GM18909 (cell line): ENCODE data around the gene BEX4.
"Not testable (repeated sequence)": the region's sequence is repeated elsewhere in the genome, so short reads cannot be mapped to it uniquely, and the experiment has no call there.

ENCODE experiments used
- ATAC-seq: cut with Tn5 transposase; IDR thresholded peaks from one replicate; pipeline ENCODE4 v1.9.1; 2021; ENCODE audit warnings: mild to moderate bottlenecking; ENCODE audit not compliant: unreplicated experiment, poor library complexity

BEX4 gene

GRCh38 chrX:103235608-103236007, 20.7 kb downstream of the BEX4 start:
- not testable (repeated sequence) for ATAC-seq

- no peak for ATAC-seq
Measured at GRCh38 chrX:103236296-103236695, 21.4 kb downstream of the BEX4 start.

- no peak for ATAC-seq
Measured at GRCh38 chrX:103240155-103240554, 25.2 kb downstream of the BEX4 start.

- no peak for ATAC-seq
Measured at GRCh38 chrX:103248553-103248952, 33.6 kb downstream of the BEX4 start.

GRCh38 chrX:103249805-103250204, 34.9 kb downstream of the BEX4 start:
- no peak for ATAC-seq

- no peak for ATAC-seq
Measured at GRCh38 chrX:103250977-103251376, 36.1 kb downstream of the BEX4 start.

- ATAC-seq, result no peak
Measured at GRCh38 chrX:103253608-103254007, 38.7 kb downstream of the BEX4 start.

GRCh38 chrX:103254171-103254824, 39.4 kb downstream of the BEX4 start:
- ATAC-seq, result peak; percentile 66

- peak; percentile 93 for ATAC-seq
Measured at GRCh38 chrX:103254921-103255493, 40.1 kb downstream of the BEX4 start, which contains the start of gene TCEAL8. TSS of gene TCEAL8 (minus strand) at chrX:103255155. CDS start at chrX:103253979, 1,176 bp downstream.

- ATAC-seq, result no peak
Measured at GRCh38 chrX:103256651-103257050, 41.7 kb downstream of the BEX4 start.

GRCh38 chrX:103258275-103258674, 43.4 kb downstream of the BEX4 start:
- no peak for ATAC-seq
